GM19193 (cell line): Measurements from ENCODE around the gene FAM107B.

Source experiments
- POLR2A ChIP-seq: IDR thresholded peaks from 4 replicates; pipeline ENCODE4 v1.6.1; 2011; ENCODE audit not compliant: insufficient read depth, insufficient read length; ENCODE audit errors: extremely low read depth

Gene FAM107B

DNA sequence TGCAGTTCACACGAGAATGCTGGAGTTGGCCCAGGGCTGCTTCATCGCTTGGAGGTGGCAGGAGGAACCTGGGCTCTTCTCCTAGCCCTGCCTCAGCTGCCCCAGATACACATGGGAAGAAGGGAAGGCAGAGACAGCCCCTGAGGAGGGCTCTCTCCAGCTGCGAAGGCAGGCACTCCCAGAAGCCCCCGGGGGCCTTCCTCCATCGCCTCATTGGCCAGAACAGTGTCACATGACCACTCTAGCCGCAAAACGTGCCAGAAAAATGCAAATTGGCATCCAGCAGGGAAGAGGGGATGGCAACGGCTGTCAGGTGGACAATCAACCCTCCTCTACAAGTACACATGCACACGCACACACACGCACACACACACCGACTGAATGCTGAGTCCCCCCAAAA, 226.2 kb downstream of the FAM107B start:
- TF ChIP-seq POLR2A: no peak

DNA sequence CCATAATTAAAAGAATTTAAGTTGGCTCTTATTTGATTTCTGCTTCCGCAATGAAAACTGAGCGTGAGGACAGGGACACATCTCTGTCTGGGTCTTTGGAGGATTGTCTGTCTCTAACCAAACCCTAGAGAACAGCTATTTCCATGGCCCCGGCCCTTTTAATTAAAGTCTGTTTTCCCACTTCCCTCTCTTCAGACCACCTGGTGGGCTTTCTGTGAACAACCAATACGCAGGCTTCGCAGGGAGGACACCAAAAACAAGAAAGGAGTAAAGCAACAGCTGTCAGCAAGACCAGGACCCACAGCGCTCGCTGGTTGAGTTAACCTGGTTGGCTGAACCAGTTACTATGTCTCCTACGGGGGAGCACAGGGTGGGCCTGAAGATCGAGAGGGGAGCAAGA, 226.9 kb downstream of the FAM107B start:
- no peak for TF ChIP-seq POLR2A

DNA sequence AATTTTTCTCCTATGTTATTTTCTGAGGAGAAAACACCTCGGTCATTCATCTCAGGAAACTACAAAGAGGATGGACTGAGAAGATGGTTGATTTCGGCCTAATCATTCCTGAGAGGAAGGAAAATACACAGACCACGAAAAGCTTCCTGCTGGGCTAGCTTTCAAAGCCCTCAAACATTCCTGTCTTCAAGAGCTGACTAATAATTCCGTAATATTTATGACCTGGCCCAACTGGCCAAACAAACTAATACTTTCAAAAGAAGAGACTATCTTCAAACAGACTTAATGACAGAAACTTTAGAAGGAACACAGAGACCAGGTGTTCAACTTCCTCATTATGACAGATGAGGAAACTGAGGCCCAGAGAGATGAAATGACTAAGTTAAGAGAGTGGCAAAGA, 228.9 kb downstream of the FAM107B start:
- no peak for TF ChIP-seq POLR2A

DNA sequence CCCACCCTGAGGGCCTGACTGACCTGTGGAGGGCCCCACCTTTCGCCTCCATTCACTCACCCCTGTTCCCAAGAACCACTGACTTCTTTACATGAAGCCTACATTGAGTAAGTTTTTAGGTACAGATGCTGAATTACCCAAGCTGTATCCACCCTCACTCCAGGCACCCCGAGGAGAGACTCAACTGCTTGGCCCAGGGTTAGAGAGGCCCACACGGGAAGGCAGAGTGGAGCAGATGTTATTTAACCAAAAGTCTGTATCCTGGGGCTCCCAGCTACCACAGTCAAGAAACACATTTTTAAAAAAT, 230.8 kb downstream of the FAM107B start:
- no peak for TF ChIP-seq POLR2A

DNA sequence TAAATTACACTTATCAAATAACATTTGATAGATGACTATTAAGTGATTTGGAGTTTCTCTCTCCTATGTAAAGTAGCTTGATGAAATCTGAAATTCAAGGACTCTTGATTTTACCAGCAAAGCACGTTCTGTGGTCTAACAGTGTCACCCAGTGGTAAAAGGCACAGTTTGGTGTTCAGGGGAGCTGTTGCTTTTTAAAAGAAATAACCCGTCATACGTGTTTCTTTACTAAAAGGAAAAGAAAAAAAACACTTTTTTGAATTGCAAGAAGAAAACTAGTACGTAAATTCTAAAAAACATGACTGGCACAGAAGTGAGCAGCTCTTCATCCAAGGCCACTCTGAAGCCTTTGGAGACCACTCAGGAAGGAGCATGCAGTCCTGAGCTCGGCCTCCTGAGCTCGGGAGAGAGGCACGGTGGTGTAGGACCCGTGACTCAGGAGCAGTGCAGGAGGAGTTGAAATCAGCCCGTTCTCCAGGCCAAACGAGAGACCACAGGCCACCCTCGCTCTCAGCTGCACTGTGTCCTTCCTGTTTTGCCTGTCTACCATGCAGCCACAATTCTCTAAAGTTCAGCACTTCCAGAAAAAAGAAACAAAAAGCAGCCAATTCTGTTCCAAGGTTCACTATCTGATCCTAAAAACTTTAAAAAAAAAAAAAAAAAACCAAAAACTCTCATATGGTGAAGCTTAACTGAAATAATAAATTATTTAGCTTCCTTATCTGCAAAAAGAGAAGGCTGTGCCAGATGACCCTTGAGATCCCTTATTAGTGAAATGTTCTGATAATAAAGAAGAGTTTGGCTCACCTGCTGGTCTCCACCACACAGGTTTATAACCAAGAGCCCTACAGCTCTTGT, 231.4 kb downstream of the FAM107B start:
- TF ChIP-seq POLR2A: no peak

DNA sequence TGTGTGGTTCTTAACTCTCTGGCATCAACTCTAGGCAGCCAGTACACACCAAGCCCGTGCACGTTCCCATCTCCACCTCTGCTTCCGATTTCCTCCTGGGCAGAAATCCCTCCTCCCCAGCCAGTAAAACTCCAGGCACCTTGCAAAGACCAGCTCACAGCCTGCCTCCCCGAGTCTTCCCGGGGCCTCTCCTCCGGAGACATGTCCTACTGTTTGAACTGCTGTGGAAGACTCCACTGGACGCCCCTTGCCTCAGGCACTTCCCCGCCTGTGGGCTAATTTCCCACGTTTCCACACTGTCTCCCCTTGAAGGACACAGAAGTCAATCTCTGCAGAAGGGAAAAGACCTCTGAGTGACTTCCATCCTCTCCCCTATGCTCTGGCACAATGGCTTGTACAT, 233.3 kb downstream of the FAM107B start:
- no peak for TF ChIP-seq POLR2A

DNA sequence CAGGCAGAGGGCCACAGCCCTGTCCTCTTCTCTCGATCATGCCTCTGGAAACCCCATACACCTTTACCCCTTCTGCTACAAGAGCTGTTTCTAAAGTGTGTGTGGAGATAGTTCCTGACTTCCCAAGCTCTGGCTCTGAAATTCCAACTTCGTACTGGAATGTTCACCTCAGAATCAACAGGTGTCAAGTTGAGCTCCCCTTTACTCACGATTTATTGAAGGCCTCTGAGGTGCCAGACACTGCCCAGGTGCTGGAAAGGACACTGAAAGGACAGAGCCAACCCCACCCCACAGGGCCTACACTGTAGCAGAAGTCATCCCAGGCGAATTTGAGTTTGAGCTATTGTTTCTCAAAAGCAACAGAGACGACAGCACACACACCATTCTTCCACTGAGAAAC, 234.1 kb downstream of the FAM107B start:
- no peak for TF ChIP-seq POLR2A

DNA sequence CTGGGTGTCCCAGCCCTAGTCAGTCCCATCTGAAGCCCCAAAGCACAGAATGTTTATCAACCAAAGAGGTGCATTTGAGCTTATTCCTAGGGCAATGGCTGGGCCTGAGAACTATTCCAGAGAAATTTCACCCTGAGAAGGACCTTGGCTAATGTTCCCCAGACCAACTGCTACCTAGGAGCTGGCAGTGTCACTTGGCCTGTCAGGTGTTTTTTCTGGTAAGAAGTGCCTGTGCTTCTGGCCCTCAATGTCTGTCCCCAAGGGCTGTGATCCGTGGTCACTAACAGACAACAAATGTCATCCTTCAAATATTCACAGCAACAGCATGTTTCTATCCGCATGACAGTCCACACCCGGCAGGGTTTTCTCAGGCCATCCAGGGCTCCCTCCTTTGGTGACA, 234.6 kb downstream of the FAM107B start:
- TF ChIP-seq POLR2A: no peak

DNA sequence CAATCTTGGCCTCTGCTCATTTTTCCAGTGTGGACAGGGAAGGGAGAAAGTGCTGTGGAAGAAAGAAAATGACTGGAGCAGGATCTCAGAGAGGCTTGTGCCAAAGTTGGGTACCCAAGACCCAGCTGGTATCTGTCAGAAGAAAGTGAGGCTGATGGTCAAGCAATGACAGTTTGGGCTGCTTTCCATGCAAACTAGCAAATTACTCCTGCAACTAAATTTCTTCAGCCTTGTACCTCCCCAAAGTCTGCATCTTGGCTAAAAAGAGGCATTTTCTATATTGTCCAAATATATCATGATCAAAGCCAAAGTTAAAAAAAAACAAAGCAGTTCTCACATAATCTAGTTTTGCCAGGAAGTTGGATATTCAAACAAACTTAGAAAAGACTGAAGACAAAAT, 235.5 kb downstream of the FAM107B start:
- TF ChIP-seq POLR2A: no peak

DNA sequence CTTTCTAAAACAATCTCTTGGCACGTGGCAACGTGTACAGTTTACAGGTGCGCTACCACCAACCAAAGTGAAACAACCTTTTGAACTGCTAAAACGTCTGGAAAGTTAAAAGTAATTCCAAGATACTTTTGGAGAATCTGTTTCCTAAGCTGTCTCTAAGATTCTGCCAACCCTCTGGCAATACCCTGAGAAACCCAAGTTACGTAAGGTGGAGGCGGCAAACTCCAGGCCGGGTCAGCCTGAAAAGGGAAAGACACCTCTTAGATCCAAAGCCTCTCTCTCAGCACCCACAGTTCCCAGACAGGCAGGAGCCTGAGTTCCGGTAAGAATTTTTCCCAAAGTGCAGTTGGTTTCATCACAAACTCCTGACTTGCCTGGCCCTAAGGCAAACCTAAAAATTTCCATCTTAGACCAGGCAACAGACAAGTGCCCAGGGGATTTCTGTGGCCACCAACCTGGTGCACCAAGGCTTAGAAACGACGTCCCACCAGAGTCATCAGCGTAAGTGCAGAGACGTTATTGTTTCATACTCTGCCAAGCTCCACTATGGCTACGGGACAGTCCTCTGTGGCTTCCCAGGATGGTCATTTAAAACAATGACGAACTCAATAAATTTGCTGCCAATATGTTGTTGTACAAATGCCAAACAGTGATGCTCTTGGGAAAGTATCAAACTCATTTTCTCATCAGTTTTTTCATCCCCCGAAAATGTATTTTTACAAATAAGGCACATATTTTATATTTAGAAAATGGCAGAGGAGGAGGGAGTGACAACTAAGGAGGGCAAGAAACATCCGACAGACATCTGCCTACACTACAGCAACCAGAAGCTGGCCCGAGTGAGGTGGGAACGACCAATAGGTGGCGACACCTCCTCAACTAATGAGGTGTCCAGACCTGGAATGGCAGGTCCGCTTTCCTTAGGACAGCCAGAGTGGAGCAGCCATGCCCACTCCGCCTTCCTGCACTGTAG, 238.2 kb downstream of the FAM107B start:
- no peak for TF ChIP-seq POLR2A

DNA sequence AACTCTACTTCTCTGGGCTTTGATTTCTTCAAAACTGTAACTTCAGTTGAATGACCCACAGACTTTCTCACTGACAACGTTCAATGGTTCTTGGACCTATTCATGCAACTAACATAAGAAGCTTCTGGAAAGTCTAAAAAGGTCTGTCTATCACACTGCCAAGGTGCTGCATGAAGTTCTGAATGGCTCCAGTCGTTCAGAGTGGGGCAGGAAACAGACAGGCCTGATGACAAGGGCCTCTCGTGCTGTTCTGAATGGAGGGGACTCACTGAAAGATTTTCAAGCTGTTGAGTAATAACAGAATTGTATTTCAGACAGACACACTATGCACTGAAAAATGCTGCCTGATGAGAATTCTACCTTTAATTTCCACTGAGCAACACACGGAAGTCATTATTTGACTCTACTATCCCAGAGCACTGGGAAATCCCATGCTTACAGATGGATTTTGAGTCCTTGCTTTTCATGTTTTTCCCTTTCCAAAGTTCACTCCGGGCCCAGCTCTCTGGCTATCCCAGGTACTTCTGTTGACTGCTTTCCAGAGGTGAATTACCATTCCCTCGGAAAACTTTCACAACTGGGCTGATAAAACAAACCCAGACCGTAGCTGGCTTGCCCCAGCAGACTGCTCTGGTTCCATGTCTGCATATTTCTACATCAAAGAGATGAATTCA, 239.1 kb downstream of the FAM107B start:
- no peak for TF ChIP-seq POLR2A

DNA sequence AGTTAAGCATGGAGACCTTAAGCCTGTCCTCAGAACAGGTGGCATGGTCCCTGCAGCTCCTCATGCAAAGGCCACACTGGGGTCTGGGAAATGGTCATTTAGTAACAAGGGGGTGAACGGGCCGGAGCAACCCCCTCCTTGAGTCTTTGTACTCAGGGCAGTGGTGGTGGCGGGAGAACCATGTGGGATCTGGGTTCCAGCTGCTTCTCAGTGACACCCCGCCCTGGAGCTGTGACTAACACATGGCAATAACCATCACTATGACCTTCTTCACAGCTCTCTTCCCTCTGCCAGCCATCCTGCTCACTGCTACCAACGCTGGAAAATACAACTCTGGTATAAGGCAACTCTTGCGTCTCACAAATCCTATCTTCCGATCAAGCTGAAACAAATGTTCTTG, 240.5 kb downstream of the FAM107B start:
- TF ChIP-seq POLR2A: no peak

DNA sequence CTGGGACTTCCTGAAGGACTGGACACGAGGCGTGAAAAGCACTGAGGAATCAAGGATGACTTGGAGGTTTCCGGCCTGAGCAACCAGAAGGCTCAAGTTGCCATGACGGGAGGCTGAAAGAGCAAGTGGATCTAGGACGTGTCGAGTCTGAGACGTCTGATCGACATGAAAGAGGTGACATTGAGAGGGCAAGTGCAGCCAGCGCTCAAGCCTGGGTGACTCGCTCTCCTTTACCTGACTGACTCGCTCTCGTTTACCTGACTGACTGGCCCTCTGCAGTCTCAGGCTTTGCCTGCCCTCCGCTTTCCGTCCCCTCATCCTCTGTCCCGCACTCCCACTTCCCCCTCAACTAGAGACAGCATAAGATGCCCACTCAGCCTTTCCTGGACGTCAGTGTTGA, 241.4 kb downstream of the FAM107B start:
- TF ChIP-seq POLR2A: no peak

DNA sequence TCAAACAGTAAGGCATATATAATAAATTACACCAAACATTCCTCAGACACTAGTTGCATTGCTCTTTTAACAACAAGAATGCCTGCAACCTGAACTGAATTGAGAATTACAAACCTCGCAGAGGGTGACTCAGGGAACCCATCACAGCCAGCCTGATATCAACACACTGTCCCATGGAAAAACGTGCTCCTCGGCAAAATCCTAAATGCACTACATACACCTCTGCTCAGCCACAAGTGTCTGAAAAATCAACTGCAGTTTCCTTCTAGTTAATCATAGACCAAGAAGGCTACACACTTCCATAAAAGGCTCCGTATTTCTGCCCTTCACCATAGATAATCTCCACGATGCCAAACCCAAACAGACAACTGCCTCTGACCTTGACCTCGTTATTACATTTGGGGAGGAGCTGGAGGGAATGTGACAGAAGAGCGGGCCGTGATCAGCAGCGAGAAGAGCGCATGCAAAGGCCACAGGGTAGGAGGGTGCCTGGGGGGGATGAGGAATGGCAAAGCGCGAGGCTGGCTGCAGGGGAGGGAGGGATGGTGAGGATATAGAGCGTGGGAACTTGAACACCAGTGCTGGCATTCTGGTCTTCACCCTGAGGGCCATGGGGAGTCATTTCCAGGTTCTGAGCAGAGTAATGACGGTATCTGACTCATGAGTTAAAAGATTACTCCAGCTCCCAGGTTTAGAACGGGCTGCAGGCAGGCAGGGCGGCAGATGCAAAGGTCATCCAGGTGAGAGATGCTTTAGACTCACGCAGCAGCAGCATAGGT, 242.0 kb downstream of the FAM107B start:
- TF ChIP-seq POLR2A: no peak

DNA sequence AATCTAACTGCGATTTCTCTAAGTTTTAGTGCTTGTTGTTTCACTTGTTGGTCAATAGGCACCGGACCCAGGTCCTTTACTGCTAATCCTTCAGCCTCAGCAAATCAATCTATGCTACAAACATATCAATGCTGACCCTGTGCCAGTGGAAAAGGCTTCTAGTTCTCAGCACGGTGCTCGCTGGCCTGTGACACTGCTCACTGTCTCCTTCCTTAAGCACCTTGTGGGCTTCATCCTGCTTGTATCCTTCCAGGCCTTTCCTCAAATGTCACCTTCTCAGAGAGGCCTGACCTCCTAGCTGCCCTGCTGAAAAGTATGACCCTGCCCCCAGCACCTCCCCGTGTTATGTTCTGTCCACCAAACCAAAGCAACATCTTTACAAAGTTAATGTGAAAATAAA, 242.7 kb downstream of the FAM107B start:
- TF ChIP-seq POLR2A: no peak

DNA sequence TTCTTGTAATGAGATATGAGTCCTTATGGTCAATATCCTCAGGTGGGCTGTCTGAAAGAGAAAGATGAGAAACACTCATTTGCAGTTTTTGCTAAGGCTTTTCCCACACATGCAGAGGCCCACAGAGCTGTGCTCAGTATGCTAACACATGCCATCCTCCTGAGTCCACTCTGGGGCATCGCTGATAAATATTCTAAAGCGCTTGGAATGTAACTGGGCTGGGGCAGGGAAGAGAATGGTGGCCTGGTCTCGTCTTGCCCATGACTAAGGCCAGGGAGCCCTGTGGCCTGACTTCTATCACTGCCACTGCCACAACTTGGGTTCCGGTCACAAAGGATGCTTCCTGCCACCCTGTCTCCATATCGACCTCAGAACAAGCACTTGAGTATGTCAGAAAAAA, 244.2 kb downstream of the FAM107B start:
- no peak for TF ChIP-seq POLR2A

DNA sequence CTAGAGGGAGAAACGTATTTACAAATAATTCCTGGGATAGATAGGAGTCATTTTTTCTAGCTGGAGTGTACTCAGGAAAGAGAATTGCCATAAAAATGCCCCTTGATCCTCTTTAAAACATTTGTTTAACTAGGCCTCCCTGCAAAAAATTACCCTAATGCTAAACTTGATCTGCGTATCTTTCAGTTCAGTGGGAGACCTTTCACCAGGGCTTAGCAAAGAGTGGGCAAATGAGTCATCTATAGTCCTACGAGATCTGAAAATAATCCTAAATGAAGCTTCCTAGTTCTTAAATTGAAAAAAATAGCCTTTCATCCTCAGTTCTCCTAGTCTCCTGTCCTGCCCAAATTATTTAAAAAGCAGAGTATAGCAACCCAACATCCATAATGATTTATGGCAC, 245.3 kb downstream of the FAM107B start:
- TF ChIP-seq POLR2A: no peak
